OCI-LY7 (cell line): ENCODE results near the gene EYS.

Source experiments
- EZH2phosphoT487 ChIP-seq: fragments of 200-600 bp; sonication (generic); IDR thresholded peaks from 2 replicates; pipeline ENCODE4 v1.6.1; 2018; ENCODE audit warnings: low read depth, borderline replicate concordance, mild to moderate bottlenecking, mixed run types, antibody characterized with exemption, low read length, moderate library complexity, mixed read lengths
- TF ChIP-seq, protein P1 (sequence below): fragments of 200-600 bp; sonication (generic); conservative IDR thresholded peaks from 2 replicates; pipeline ENCODE4 v1.5.1; 2014; ENCODE audit warnings: mild to moderate bottlenecking, antibody characterized with exemption, low read length, moderate library complexity, mixed read lengths

GRCh38 chr6:65650086-65650485 is 56.9 kb downstream of the EYS start:
- TF ChIP-seq, protein P1, sequence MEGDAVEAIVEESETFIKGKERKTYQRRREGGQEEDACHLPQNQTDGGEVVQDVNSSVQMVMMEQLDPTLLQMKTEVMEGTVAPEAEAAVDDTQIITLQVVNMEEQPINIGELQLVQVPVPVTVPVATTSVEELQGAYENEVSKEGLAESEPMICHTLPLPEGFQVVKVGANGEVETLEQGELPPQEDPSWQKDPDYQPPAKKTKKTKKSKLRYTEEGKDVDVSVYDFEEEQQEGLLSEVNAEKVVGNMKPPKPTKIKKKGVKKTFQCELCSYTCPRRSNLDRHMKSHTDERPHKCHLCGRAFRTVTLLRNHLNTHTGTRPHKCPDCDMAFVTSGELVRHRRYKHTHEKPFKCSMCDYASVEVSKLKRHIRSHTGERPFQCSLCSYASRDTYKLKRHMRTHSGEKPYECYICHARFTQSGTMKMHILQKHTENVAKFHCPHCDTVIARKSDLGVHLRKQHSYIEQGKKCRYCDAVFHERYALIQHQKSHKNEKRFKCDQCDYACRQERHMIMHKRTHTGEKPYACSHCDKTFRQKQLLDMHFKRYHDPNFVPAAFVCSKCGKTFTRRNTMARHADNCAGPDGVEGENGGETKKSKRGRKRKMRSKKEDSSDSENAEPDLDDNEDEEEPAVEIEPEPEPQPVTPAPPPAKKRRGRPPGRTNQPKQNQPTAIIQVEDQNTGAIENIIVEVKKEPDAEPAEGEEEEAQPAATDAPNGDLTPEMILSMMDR = no peak
- TF ChIP-seq EZH2phosphoT487 = no peak
